Neural cell (in vitro differentiated cells): Measurements from ENCODE around the gene ULBP2. TPM values are rescaled to one million over a fixed set of nuclear protein-coding genes. Genes with fewer than 3 reads are reported as not detected.

Experiments used
- H2AFZ ChIP-seq: fragments of 200-600, 300-800 bp; sonication (generic), shearing (Covaris generic); 2 replicates; pipeline ENCODE4 v1.6.0; 2014; ENCODE audit warnings: low read depth, mild to moderate bottlenecking, antibody characterized with exemption, low read length, moderate library complexity
- H3F3A ChIP-seq: fragments of 200-600 bp; shearing (Covaris generic); 2 replicates; pipeline ENCODE4 v1.6.1; 2016; ENCODE audit warnings: mild to moderate bottlenecking, moderate library complexity, mixed read lengths, antibody characterized with exemption, low read length; ENCODE audit not compliant: insufficient read depth, poor library complexity, severe bottlenecking
- H3K27ac ChIP-seq: fragments of 200-600, 300-800 bp; sonication (generic), shearing (Covaris generic); 2 replicates; pipeline ENCODE4 v1.5.1; 2014; ENCODE audit warnings: mild to moderate bottlenecking, low read length, moderate library complexity
- H3K27me3 ChIP-seq: fragments of 300-800, 200-600 bp; sonication (generic), shearing (Covaris generic); 2 replicates; pipeline ENCODE4 v1.6.0; 2014; ENCODE audit warnings: mild to moderate bottlenecking, low read depth, low read length, moderate library complexity; ENCODE audit not compliant: insufficient read depth
- H3K36me3 ChIP-seq: fragments of 300-800, 200-600 bp; sonication (generic), shearing (Covaris generic); 2 replicates; pipeline ENCODE4 v1.5.1; 2014; ENCODE audit warnings: mild to moderate bottlenecking, antibody characterized with exemption, low read length, moderate library complexity; ENCODE audit not compliant: insufficient read depth
- H3K4me2 ChIP-seq: fragments of 300-800, 200-600 bp; sonication (generic), shearing (Covaris generic); 2 replicates; pipeline ENCODE4 v1.6.0; 2014; ENCODE audit warnings: mild to moderate bottlenecking, low read length
- H3K4me3 ChIP-seq: fragments of 300-800, 200-600 bp; sonication (generic), shearing (Covaris generic); 2 replicates; pipeline ENCODE4 v1.5.1; 2014; ENCODE audit warnings: mild to moderate bottlenecking, low read length, moderate library complexity
- H3K79me2 ChIP-seq: fragments of 200-600 bp; shearing (Covaris generic); replicated peaks from 2 replicates; pipeline ENCODE4 v1.6.0; 2014; ENCODE audit warnings: mild to moderate bottlenecking, low read length, moderate library complexity; ENCODE audit not compliant: insufficient read depth
- H3K9ac ChIP-seq: fragments of 300-800, 200-600 bp; sonication (generic), shearing (Covaris generic); 2 replicates; pipeline ENCODE4 v1.6.1; 2016; ENCODE audit warnings: mild to moderate bottlenecking, low read length, mixed read lengths
- H3K9me2 ChIP-seq: fragments of 200-600 bp; shearing (Covaris generic); 2 replicates; pipeline ENCODE4 v1.6.1; 2016; ENCODE audit warnings: mild to moderate bottlenecking, low read length, mixed read lengths; ENCODE audit not compliant: insufficient read depth
- H3K9me3 ChIP-seq: fragments of 200-600, 300-800 bp; sonication (generic), shearing (Covaris generic); 2 replicates; pipeline ENCODE4 v1.6.1; 2016; ENCODE audit warnings: mild to moderate bottlenecking, mixed run types, low read length, moderate library complexity, mixed read lengths
- H4K20me1 ChIP-seq: fragments of 200-600 bp; shearing (Covaris generic); 2 replicates; pipeline ENCODE4 v1.6.1; 2016; ENCODE audit warnings: mild to moderate bottlenecking, mixed run types; ENCODE audit not compliant: insufficient read depth
- EP300 ChIP-seq: fragments of 450-650 bp; conservative IDR thresholded peaks from 2 replicates; pipeline ENCODE4 v1.6.1; 2014; ENCODE audit warnings: antibody characterized with exemption, mild to moderate bottlenecking, moderate library complexity; ENCODE audit not compliant: poor library complexity, severe bottlenecking
- EZH2 ChIP-seq: fragments of 200-600, 300-800 bp; shearing (Covaris generic), sonication (generic); IDR thresholded peaks from 2 replicates; pipeline ENCODE4 v1.6.1; 2014; ENCODE audit warnings: antibody characterized with exemption, low read length, borderline replicate concordance, mild to moderate bottlenecking; ENCODE audit not compliant: insufficient read depth, poor library complexity, severe bottlenecking
- MXI1 ChIP-seq: fragments of 450-650 bp; conservative IDR thresholded peaks from 2 replicates; pipeline ENCODE4 v1.6.1; 2014; ENCODE audit warnings: antibody characterized with exemption, mild to moderate bottlenecking; ENCODE audit not compliant: poor library complexity, severe bottlenecking
- POLR2AphosphoS5 ChIP-seq: IDR thresholded peaks from 2 replicates; pipeline ENCODE4 v1.6.1; 2012
- RAD21 ChIP-seq: fragments of 450-650 bp; conservative IDR thresholded peaks from 2 replicates; pipeline ENCODE4 v1.6.1; 2014; ENCODE audit warnings: antibody characterized with exemption, mild to moderate bottlenecking, moderate library complexity
- SMC3 ChIP-seq: fragments of 450-650 bp; conservative IDR thresholded peaks from 2 replicates; pipeline ENCODE4 v1.6.1; 2014; ENCODE audit warnings: antibody characterized with exemption, mild to moderate bottlenecking, moderate library complexity; ENCODE audit not compliant: poor library complexity
- TAF1 ChIP-seq: IDR thresholded peaks from 2 replicates; pipeline ENCODE4 v1.6.1; 2012; ENCODE audit warnings: low read depth
- polyA plus RNA-seq: library from polyadenylated mRNA; depleted of rRNA; stranded (reverse); fragments of >200 nt; gene quantifications from 2 replicates; pipeline ENCODE4 v1.2.3, GENCODE V29; 2014
- TF ChIP-seq, protein P1 (sequence below): fragments of 450-650 bp; IDR thresholded peaks from 2 replicates; pipeline ENCODE4 v1.5.1; 2014; ENCODE audit warnings: antibody characterized with exemption, mild to moderate bottlenecking, moderate library complexity; ENCODE audit not compliant: poor library complexity, severe bottlenecking
- TF ChIP-seq, protein P2 (sequence below): IDR thresholded peaks from 2 replicates; pipeline ENCODE4 v1.6.1; 2012; ENCODE audit warnings: borderline replicate concordance

The ULBP2 gene
- polyA plus RNA-seq, 1 donor from 2014 or later = 1.5 TPM

DNA sequence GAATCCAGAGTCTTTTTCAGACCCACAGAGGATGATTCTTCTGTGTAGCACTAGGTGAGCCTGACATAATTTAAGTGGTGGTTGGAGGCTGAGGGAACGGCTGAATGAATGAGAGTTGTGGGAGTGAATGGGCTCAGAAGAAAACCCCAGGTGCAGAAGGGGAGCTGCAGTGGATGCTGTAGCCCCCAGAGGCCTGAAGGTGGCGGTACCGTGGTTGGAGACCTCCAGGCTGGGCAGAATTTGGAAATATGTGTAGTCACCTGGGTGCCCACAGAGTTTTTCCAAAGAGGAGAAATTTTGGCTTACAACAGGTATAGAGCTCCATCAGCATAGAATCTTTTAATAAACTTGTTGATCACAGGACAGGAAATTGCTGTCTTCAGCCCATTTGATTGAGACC, 12.4 kb upstream of the ULBP2 start:
- no peak overlapping the region for H2AFZ ChIP-seq
- TF ChIP-seq POLR2AphosphoS5 (no peak), EZH2 (no peak), SMC3 (no peak), TAF1 (no peak), MXI1 (no peak)
- no peak overlapping the region for H3K9ac ChIP-seq
- H3K4me3 ChIP-seq = no peak overlapping the region
- no peaks in the 10 kb centered on the region for H3K36me3 ChIP-seq
- no peak overlapping the region for H3K4me2 ChIP-seq
- peaks cover 4% of the 10 kb centered on the region for H3K9me3 ChIP-seq
- no peaks in the 10 kb centered on the region for H3K79me2 ChIP-seq
- H3K27me3 ChIP-seq = peaks cover 78% of the 10 kb centered on the region
- no peaks in the 10 kb centered on the region for H3F3A ChIP-seq
- no peak overlapping the region for H3K27ac ChIP-seq
- no peaks in the 10 kb centered on the region for H4K20me1 ChIP-seq
- H3K9me2 ChIP-seq = no peaks in the 10 kb centered on the region

DNA sequence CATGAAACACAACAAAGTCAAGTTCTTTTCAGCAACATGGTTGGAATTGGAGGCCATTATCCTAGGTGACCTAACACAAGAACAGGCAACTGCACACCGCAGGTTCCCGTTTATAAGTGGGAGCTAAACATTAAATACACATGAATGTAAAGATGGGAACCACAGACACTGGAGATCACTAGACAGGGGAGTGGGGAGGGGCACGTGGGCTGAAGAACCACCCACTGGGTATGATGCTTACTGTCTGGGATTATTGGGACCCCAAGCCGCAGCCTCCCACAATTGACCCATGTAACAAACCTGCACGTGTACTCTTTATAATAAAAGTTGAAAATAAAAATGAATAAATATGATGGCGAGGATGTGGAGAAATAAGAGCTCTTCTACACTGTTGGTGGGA, 10.3 kb upstream of the ULBP2 start:
- no peaks in the 10 kb centered on the region for H3F3A ChIP-seq
- no peak overlapping the region for H3K9ac ChIP-seq
- no peaks in the 10 kb centered on the region for H4K20me1 ChIP-seq
- H2AFZ ChIP-seq = no peak overlapping the region
- H3K4me2 ChIP-seq = no peak overlapping the region
- H3K27me3 ChIP-seq = peaks cover 78% of the 10 kb centered on the region
- H3K9me2 ChIP-seq = no peaks in the 10 kb centered on the region
- H3K79me2 ChIP-seq = no peaks in the 10 kb centered on the region
- H3K36me3 ChIP-seq = no peaks in the 10 kb centered on the region
- TF ChIP-seq RAD21 = no peak
- no peak overlapping the region for H3K4me3 ChIP-seq
- no peak overlapping the region for H3K27ac ChIP-seq
- peaks cover 1% of the 10 kb centered on the region for H3K9me3 ChIP-seq

DNA sequence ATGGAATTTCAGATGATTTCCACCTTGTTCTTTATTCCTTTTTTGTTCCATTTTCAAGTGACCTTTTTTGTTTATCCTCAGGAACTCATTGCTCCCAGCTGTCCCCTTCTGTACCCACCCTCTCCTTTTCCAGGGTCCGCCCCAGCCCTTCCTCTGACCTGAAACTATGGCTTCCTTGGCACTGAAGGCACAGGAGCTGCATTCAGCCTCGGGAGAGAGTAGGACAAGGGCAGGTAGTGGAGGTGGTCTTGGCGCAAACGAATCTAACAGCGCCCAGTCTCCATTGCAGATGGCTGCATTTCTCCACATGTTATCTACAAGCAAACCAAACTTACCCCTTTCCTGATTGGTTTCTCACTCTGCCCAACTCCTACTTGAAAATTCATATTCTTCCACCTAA, 8.8 kb upstream of the ULBP2 start:
- no peaks in the 10 kb centered on the region for H3K9me3 ChIP-seq
- H3K9ac ChIP-seq = no peak overlapping the region
- no peak overlapping the region for H3K4me3 ChIP-seq
- TF ChIP-seq EZH2 = no peak
- TF ChIP-seq, protein P1, sequence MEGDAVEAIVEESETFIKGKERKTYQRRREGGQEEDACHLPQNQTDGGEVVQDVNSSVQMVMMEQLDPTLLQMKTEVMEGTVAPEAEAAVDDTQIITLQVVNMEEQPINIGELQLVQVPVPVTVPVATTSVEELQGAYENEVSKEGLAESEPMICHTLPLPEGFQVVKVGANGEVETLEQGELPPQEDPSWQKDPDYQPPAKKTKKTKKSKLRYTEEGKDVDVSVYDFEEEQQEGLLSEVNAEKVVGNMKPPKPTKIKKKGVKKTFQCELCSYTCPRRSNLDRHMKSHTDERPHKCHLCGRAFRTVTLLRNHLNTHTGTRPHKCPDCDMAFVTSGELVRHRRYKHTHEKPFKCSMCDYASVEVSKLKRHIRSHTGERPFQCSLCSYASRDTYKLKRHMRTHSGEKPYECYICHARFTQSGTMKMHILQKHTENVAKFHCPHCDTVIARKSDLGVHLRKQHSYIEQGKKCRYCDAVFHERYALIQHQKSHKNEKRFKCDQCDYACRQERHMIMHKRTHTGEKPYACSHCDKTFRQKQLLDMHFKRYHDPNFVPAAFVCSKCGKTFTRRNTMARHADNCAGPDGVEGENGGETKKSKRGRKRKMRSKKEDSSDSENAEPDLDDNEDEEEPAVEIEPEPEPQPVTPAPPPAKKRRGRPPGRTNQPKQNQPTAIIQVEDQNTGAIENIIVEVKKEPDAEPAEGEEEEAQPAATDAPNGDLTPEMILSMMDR = no peak
- TF ChIP-seq EP300 = no peak
- TF ChIP-seq POLR2AphosphoS5 = no peak
- no peak for TF ChIP-seq MXI1
- no peak for TF ChIP-seq SMC3
- TF ChIP-seq, protein P2, sequence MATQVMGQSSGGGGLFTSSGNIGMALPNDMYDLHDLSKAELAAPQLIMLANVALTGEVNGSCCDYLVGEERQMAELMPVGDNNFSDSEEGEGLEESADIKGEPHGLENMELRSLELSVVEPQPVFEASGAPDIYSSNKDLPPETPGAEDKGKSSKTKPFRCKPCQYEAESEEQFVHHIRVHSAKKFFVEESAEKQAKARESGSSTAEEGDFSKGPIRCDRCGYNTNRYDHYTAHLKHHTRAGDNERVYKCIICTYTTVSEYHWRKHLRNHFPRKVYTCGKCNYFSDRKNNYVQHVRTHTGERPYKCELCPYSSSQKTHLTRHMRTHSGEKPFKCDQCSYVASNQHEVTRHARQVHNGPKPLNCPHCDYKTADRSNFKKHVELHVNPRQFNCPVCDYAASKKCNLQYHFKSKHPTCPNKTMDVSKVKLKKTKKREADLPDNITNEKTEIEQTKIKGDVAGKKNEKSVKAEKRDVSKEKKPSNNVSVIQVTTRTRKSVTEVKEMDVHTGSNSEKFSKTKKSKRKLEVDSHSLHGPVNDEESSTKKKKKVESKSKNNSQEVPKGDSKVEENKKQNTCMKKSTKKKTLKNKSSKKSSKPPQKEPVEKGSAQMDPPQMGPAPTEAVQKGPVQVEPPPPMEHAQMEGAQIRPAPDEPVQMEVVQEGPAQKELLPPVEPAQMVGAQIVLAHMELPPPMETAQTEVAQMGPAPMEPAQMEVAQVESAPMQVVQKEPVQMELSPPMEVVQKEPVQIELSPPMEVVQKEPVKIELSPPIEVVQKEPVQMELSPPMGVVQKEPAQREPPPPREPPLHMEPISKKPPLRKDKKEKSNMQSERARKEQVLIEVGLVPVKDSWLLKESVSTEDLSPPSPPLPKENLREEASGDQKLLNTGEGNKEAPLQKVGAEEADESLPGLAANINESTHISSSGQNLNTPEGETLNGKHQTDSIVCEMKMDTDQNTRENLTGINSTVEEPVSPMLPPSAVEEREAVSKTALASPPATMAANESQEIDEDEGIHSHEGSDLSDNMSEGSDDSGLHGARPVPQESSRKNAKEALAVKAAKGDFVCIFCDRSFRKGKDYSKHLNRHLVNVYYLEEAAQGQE = no peak
- TF ChIP-seq TAF1 = no peak
- TF ChIP-seq RAD21 = no peak
- no peaks in the 10 kb centered on the region for H3K79me2 ChIP-seq
- H3K9me2 ChIP-seq = no peaks in the 10 kb centered on the region
- H2AFZ ChIP-seq = no peak overlapping the region
- no peaks in the 10 kb centered on the region for H3F3A ChIP-seq
- no peaks in the 10 kb centered on the region for H3K36me3 ChIP-seq
- H3K27me3 ChIP-seq = peaks cover 83% of the 10 kb centered on the region
- H4K20me1 ChIP-seq = no peaks in the 10 kb centered on the region
- no peak overlapping the region for H3K4me2 ChIP-seq
- H3K27ac ChIP-seq = no peak overlapping the region
